CD4-positive, alpha-beta T cell treated with Interleukin-6 at 100 ng/mL for 8 hours (primary cell): Measurements from ENCODE around the gene RNF10.
"Not testable (repeated sequence)": the region's sequence is repeated elsewhere in the genome, so short reads cannot be mapped to it uniquely, and the experiment has no call there.

Experiments
- DNase-seq: peaks from one replicate; pipeline ENCODE4 v3.0.0-alpha.2; 2020; ENCODE audit warnings: mixed read lengths, low spot score

The RNF10 gene

GRCh38 chr12:120617193-120617592 is 83.0 kb downstream of the RNF10 start:
- DNase-seq, result not testable (repeated sequence)

- not testable (repeated sequence) for DNase-seq
Measured at GRCh38 chr12:120617767-120618166, 83.6 kb downstream of the RNF10 start.

- DNase-seq, result no peak
Measured at GRCh38 chr12:120618954-120619615, 84.9 kb downstream of the RNF10 start.

GRCh38 chr12:120620624-120621023 is 86.5 kb downstream of the RNF10 start:
- no peak for DNase-seq

GRCh38 chr12:120625557-120626419 is 91.6 kb downstream of the RNF10 start:
- DNase-seq, result peak; percentile 16
